K562 (cell line): ENCODE measurements around the gene NDUFA13. TPM values are rescaled to one million over a fixed set of nuclear protein-coding genes. Genes with fewer than 3 reads are reported as not detected.

ENCODE experiments used
- TEAD1 ChIP-seq, 2 experiments: fragments of 450-650 bp in 1 of 2; sonication (generic) in 1 of 2; formaldehyde crosslinking; IDR thresholded peaks; 2 replicates each; pipeline versions ENCODE4 v1.4.0 to v1.8.0; 2020 to 2022; ENCODE audit warnings: mild to moderate bottlenecking in 2 of 2, missing genetic modification reagents in 1 of 2
- ZNF57 ChIP-seq: fragments of 450-650 bp; formaldehyde crosslinking; IDR thresholded peaks from 2 replicates; pipeline ENCODE4 v1.4.0; 2020; ENCODE audit warnings: mild to moderate bottlenecking, moderate library complexity
- polyA plus RNA-seq, 8 experiments: library from polyadenylated mRNA; depleted of rRNA in 4 of 8; stranded (reverse) in 5 of 8; unstranded in 3 of 8; fragments of >200 nt; fragmentation: Nextera tagmentation in 2 of 8; fragmentation: Illumina TruSeq in 1 of 8; extraction: Ambion mirVana in 2 of 8; extraction: Trizol in 1 of 8; gene quantifications; 2 replicates each; pipeline versions ENCODE4 v1.2.1 to v1.2.3, GENCODE V29; 2011 to 2014; ENCODE audit warnings: inconsistent platforms in 1 of 8, missing spikeins in 1 of 8
- total RNA-seq, 7 experiments: library from RNA; depleted of rRNA in 6 of 7; stranded (reverse); fragments of >200 nt in 6 of 7; fragmentation: Illumina TruSeq in 2 of 7; extraction: Trizol in 2 of 7; gene quantifications; 2 replicates each; pipeline versions ENCODE4 v1.2.1 to v1.2.3, GENCODE V29; 2011 to 2021; ENCODE audit warnings: low replicate concordance in 1 of 7
- TF ChIP-seq, protein P1 (sequence below): fragments of 450-650 bp; formaldehyde crosslinking; IDR thresholded peaks from 2 replicates; pipeline ENCODE4 v1.4.0; 2020; ENCODE audit warnings: mild to moderate bottlenecking, moderate library complexity
- TF ChIP-seq, protein P2 (sequence below): IDR thresholded peaks from 2 replicates; pipeline ENCODE4 v1.6.1; 2012; ENCODE audit warnings: low read depth, low read length, improper control_type of control experiment, borderline replicate concordance

NDUFA13 gene
- total and polyA plus RNA-seq, 9 of the 15 experiments (the other 6 are each of a cell fraction or from before 2014, with no cell fraction given): 146 to 596 (median 429) TPM

DNA sequence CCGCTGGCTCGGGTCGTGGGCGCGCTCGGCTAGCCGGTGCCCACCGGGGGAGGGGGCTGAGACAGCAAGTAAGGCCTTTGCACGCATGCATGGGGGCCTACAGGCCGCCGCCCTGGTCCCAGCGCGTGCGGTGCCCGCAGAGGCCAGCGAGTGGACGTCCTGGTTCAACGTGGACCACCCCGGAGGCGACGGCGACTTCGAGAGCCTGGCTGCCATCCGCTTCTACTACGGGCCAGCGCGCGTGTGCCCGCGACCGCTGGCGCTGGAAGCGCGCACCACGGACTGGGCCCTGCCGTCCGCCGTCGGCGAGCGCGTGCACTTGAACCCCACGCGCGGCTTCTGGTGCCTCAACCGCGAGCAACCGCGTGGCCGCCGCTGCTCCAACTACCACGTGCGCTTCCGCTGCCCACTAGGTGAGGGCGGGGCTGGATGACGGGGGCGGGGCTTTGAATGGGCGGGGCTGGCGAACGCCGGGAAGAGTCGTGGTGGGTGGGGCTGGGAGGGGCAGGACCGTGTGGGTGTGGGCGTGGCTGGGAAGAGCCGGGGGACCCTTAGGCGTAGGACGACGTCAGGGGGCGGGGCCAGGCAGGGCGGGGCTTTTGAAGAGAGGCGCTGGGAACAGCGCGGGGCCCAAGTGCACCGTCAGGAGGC lies 24.2 kb downstream of the NDUFA13 start (continued):
- TF ChIP-seq, protein P1, sequence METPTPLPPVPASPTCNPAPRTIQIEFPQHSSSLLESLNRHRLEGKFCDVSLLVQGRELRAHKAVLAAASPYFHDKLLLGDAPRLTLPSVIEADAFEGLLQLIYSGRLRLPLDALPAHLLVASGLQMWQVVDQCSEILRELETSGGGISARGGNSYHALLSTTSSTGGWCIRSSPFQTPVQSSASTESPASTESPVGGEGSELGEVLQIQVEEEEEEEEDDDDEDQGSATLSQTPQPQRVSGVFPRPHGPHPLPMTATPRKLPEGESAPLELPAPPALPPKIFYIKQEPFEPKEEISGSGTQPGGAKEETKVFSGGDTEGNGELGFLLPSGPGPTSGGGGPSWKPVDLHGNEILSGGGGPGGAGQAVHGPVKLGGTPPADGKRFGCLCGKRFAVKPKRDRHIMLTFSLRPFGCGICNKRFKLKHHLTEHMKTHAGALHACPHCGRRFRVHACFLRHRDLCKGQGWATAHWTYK (CRISPR knock-in tag): no peak
- TF ChIP-seq, protein P2, sequence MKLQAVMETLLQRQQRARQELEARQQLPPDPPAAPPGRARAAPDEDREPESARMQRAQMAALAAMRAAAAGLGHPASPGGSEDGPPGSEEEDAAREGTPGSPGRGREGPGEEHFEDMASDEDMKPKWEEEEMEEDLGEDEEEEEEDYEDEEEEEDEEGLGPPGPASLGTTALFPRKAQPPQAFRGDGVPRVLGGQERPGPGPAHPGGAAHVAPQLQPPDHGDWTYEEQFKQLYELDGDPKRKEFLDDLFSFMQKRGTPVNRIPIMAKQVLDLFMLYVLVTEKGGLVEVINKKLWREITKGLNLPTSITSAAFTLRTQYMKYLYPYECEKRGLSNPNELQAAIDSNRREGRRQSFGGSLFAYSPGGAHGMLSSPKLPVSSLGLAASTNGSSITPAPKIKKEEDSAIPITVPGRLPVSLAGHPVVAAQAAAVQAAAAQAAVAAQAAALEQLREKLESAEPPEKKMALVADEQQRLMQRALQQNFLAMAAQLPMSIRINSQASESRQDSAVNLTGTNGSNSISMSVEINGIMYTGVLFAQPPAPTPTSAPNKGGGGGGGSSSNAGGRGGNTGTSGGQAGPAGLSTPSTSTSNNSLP: no peak
- TF ChIP-seq TEAD1 (CRISPR knock-in tag; IDR thresholded peaks at IDR 0.05): no peak
- TF ChIP-seq ZNF57 (CRISPR knock-in tag): no peak
